Erythroblast (primary cell): ENCODE measurements around the gene IL16.
"Not testable (repeated sequence)": the region's sequence is repeated elsewhere in the genome, so short reads cannot be mapped to it uniquely, and the experiment has no call there.

Source experiments
- DNase-seq, 2 experiments: peaks; one replicate each; lab custom pipeline; 2025; lab: John Stamatoyannopoulos, UW
- GATA1 ChIP-seq: IDR thresholded peaks from 2 replicates; pipeline ENCODE4 v1.6.1; 2011; ENCODE audit warnings: low read depth, mild to moderate bottlenecking, control low read depth, low read length, moderate library complexity
- POLR2A ChIP-seq: IDR thresholded peaks from 2 replicates; pipeline ENCODE4 v1.6.1; 2011; ENCODE audit warnings: mild to moderate bottlenecking, low read length

Gene IL16

DNA sequence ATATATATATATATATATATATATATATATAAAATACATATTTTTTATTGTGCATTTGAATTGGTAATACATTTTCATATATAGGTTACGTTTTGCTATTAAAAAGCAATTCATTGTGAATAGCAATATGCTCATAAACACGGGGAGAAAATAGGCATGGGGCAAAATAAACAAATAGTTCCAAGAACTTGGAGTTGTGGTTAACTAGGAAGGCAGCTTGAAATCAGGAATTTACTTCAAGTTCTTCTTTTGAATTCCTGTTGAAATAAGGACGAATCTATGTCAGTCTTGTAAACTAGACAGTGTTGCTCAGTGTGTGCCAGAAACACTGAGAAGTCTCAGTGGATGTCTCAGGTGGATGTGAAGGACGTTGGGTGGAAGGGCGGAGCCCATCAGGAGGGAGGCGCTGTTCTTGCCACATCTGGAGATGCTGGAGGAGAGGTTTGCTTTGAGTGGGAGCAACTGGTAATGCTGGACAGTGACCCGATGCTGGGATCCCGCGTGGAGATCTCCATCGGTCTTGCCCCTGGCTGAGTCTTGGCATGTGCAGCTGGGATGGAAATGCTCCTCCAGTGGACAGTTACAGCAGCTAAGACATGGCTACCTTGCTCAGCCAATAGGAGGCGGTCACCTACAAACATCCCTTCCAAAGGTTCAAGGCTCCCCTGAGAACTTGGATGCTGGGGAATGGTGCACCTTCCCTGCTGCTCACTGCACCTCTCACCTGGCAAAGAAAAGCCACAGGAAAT is 2.5 kb downstream of the IL16 start:
- DNase-seq, result no peak
- TF ChIP-seq POLR2A (no peak), GATA1 (no peak)

DNA sequence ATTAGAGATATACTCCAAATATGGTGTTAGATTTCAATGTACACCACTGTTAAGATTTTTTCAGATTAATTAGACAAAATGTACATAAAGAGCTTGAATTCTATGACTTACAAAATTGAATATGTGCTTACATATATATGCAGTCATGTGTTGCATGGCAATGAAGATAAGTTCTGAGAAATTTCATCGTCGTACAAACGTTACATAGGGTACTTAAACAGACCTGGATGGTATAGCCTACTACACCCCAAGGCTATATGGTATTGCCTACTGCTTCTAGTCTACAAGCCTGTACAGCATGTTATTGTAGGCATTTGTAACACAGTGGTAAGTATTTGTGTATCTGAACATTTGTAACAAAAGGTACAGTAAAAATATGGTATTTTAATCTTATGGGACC is 9.3 kb downstream of the IL16 start:
- TF ChIP-seq GATA1 (no peak), POLR2A (no peak)
- DNase-seq, result no peak

DNA sequence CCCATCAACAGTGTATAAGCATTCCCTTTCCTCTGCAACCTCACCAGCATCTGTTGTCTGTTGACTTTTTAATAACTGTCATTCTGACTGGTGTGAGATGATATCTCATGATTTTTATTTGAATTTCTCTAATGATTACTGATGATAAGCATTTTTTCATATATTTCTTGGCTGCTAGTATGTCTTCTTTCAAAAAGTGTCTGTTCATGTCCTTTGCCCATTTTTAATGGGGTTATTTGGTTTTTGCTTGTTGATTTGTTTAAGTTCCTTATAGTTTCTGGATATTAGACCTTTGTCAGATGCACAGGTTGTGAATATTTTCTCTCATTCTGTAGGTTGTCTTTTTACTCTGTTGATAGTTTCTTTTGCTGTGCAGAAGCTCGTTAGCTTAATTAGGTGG is 11.3 kb downstream of the IL16 start:
- not testable (repeated sequence) for DNase-seq

DNA sequence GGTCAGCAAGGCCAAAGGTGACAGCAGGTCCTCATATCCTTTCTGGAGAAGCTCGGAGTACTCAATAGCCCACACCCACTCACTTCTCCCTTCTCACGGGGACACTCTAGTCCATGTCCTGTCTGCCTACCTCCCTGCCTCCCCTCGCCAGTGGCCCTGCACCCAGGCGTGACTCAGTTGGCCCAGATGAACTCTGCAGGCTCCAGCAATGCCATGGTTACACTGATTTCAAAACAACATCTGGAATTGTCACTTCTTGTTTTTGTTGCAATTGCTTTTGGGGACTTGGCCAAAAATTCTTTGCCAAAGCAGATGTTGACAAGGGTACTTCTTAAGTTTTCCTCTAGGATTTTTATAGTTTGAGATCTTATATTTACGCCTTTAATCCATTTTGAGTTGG is 13.0 kb downstream of the IL16 start:
- no peak for DNase-seq
- TF ChIP-seq POLR2A, result no peak
- no peak for TF ChIP-seq GATA1

DNA sequence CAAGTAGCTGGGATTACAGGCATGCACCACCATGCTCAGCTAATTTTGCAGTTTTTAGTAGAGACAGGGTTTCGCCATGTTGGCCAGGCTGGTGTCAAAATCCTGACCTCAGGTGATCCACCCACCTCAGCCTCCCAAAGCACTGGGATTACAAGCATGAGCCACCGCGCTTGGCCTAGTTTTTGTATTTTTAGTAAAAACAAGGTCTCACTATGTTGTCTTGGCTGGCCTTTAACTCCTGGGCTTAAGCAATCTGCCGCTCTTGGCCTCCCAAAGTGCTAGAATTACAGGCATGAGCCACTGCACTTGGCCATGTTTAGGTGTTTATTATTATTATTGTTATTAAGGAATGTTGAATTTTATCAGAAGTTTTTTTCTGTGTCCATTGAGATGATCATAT is 14.7 kb downstream of the IL16 start:
- DNase-seq, result no peak
- no peak for TF ChIP-seq POLR2A
- no peak for TF ChIP-seq GATA1

DNA sequence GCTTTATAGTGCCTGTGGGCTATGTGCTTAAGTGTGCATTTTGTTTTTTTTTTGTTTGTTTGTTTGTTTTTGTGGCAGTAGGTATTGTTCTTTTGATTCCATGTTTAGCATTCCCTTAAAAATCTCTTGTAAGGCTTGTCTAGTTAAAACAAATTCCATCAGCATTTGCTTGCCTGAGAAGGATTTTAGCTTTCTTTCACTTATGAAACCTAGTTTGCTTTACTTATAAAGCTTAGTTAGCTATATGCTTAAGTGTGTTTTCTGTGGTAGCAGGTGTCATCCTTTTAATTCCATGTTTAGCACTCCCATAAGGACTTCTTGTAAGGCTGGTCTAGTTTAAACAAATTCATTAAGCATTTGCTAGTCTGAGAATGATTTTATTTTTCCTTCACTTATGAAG is 17.3 kb downstream of the IL16 start:
- no peak for DNase-seq
- TF ChIP-seq GATA1 (no peak), POLR2A (no peak)

DNA sequence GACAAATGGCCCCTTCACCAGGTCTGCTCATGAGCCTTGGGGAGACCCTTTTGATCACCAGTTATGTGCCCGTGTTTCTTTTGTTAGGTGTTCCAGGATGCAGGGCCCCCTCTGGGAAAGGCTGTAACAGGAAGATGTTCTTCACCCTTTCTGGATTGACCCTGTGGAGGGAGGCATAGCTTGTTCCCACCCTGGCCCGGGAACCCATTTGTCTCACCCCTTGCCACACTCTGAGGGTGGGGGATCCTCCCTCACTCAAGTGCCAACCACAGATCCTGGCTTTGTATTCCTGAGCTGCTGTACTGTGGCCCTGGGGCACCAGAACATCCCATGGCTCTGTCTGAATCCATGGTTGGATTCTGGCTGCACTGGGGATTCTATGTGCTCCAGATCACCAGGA is 18.9 kb downstream of the IL16 start:
- TF ChIP-seq GATA1 (no peak), POLR2A (no peak)
- DNase-seq, result no peak

DNA sequence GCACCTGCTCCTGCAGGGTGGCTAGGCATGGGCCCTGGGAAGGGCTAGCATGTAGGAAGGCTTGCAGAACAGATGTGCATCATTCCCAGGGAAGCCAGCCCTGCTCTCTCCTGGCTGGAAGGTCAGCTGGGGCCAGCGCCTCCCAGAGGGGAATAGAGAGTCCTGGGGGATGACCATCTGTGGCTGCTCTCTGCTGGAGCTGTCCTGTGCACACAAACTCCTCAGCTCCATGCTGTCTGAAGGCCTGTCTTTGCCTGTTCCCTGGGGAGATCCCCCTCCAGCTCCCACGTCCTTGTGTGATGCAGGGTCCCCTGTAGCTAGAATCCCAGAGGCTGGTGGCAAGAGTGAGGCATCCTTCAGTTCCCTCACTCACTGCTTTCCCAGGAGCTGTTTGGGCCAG is 19.3 kb downstream of the IL16 start:
- TF ChIP-seq GATA1 (no peak), POLR2A (no peak)
- no peak for DNase-seq

DNA sequence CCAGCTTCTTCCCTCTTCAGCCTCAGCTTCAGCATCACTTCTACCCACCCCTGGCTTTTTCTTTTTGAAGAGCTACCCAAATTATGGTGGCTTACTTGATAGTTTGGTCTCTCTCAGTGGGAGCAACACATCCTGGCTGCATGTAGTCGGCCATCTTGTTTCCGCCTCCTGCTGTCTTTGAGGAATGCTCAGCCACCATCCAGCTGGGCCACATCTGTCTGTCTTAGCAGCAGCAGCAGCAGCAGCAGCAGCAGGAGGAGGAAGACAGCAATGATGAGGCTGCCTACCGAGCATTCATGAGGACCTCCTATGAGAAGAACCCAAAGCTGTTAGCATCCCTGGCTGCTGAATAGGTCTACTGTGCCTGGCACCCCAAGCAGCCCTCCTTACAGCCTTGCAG is 19.7 kb downstream of the IL16 start:
- no peak for DNase-seq

DNA sequence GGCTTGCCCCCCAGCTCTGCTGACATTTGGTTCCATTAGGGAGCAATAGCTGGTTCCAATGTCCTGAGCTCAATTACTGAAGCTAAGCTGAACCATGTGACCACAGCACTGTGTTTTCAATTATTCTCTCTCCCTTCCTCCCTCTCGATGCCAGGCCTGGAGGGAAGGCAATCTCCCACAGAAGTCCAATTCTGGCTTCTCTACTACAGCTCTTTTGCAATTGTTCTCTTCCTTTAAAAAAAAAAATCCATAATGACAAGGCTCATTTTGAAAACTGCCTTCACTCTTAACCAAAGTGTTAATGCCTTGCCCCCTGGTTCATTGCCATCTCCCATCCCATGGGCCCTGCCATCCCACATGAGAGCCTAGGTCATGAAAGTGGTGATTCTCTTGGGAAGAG is 24.8 kb downstream of the IL16 start:
- DNase-seq, result no peak
- no peak for TF ChIP-seq POLR2A

More for the DNA sequence above, 19.7 kb downstream of the IL16 start:
- TF ChIP-seq POLR2A (no peak), GATA1 (no peak)

DNA sequence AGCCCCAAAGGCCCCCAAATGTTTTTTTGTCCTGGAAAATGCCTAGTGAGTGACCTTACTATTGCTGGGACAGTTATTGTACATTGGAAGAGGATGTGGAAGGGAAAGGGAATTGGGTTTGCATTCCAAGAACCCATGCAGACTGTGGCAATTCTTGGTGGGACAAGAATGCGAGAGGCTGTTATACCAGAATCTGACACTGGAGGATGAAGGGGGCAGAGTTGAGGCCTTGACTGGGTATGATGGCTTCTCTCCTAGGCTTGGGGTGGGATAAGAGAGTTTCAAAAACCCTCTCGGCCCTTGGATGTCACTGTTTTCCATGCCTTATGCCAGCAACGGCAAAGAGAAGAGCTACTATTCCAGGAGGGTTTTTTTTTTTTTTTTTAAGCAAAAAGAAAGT is 25.3 kb downstream of the IL16 start:
- no peak for DNase-seq
- TF ChIP-seq GATA1 (no peak), POLR2A (no peak)

DNA sequence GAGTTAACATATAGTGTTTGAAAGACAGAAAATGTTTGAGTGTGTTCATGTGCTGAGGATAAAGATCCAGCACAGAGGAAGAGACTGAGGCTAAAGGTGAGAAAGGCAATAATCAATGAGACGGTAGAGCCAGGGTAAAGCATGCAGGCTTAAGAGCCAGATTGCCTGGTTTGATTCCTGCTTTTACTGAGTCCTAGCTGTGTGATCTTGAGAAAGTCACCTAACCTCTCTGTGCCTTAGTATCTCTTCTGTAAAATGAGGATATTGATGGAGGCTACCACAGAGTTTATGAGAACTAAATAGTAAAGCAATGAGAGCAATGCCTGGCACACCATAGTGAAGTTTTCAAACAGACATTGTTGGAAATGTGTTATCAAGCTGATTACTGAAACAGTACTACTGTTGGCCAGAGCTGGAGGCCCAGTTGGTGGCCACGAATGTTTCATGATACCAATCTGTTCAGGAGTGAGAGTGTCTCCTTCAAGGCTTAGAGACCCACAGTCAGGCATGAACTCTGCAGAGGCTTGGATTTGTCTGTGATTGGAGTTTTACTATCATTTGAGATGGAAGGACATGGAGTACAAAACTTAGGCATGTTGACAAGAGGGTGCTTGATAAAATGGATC is 26.8 kb downstream of the IL16 start:
- no peak for TF ChIP-seq GATA1
- no peak for TF ChIP-seq POLR2A
- no peak for DNase-seq

DNA sequence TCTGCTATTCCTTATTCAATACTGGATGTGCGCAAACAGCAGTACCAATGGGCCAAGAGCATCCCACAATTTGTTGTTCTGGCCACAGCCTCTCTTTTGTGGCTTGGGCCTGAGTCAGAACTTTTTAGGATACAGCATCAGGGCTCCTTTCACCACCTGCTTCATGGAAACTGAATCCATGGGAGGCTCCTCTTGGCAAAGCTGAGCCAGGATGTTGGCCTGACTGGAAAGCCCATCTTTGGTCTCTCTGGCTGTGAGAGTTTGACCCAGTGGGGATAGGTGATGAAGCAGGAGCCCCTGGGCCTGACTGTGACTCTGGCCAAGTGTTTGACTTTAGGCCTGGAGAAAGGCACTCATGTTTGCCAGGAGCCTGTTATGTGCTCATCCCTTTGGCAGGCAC is 27.6 kb downstream of the IL16 start:
- no peak for DNase-seq
- no peak for TF ChIP-seq GATA1
- TF ChIP-seq POLR2A, result no peak

DNA sequence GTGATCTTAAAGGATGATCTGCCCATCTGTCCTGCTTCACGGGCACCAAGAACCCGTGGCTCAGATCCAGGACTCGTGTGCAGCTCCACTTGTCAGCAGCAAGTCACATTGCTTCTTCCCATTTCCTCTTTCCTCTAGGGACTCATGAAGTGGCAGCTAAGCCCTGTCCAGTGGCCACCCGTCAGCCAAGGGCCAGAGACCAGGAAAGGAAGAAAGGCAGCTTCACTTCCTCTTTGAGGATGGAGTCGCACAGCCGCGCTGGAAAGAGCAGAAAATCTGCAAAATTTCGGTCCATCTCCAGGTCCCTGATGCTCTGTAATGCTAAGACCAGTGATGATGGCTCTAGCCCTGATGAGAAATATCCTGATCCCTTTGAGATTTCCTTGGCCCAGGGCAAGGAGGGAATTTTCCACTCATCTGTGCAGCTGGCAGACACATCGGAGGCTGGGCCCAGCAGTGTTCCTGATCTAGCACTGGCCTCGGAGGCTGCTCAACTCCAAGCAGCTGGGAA is 28.5 kb downstream of the IL16 start:
- TF ChIP-seq GATA1 (no peak), POLR2A (no peak)
- DNase-seq, result no peak

DNA sequence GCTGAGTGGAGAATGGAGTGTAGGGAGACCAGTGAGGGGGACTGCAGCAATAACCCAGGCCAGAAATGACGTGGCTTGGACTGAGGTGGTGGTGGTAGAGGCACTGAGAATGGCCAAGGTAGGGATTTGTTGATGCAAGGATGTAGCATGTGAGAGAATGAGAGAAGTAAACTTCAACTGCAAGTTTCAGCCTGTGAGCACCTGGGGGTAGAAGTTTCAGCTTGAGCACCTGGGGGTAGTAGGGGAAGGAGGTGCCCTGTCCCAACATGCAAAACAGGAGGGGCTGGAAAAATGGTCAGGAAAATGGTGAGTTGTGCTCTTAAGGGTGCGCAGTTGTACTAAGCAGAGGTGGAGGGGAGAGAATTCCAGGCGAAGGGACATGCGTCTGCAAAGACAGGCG is 31.0 kb downstream of the IL16 start:
- DNase-seq, result no peak
- TF ChIP-seq POLR2A (no peak), GATA1 (no peak)
